GM23338 (cell line): Measurements from ENCODE around the gene WBP1. TPM values are rescaled to one million over a fixed set of nuclear protein-coding genes. Genes with fewer than 3 reads are reported as not detected.

ENCODE experiments used
- ATAC-seq: fragments of 200-7000 bp; cut with Tn5 transposase; 3 replicates; pipeline ENCODE4 v1.9.1; 2020
- DNase-seq: peaks from one replicate; pipeline ENCODE4 v3.0.0-alpha.2; 2015; ENCODE audit warnings: low spot score
- H2AFZ ChIP-seq: fragments of 200-600 bp; sonication (generic); 2 replicates; pipeline ENCODE4 v1.8.0; 2016; ENCODE audit warnings: antibody characterized with exemption, mild to moderate bottlenecking, moderate library complexity
- H3F3A ChIP-seq: fragments of 200-600 bp; sonication (generic); replicated peaks from 2 replicates; pipeline ENCODE4 v1.8.0; 2017; ENCODE audit warnings: antibody characterized with exemption, mixed run types, low read depth
- H3K27ac ChIP-seq: fragments of 200-600 bp; sonication (generic); 2 replicates; pipeline ENCODE4 v1.6.1; 2016; ENCODE audit warnings: low read depth
- H3K27me3 ChIP-seq: fragments of 200-600 bp; sonication (generic); 2 replicates; pipeline ENCODE4 v1.8.0; 2016; ENCODE audit warnings: mild to moderate bottlenecking, mixed run types, moderate library complexity; ENCODE audit not compliant: insufficient read depth
- H3K36me3 ChIP-seq: fragments of 200-600 bp; sonication (generic); 2 replicates; pipeline ENCODE4 v1.8.0; 2016; ENCODE audit warnings: mild to moderate bottlenecking; ENCODE audit not compliant: insufficient read depth
- H3K4me1 ChIP-seq: fragments of 200-600 bp; sonication (generic); 2 replicates; pipeline ENCODE4 v1.8.0; 2016; ENCODE audit warnings: mild to moderate bottlenecking, moderate library complexity; ENCODE audit not compliant: insufficient read depth
- H3K4me2 ChIP-seq: fragments of 200-600 bp; sonication (generic); 2 replicates; pipeline ENCODE4 v1.7.1; 2017; ENCODE audit warnings: mixed run types
- H3K4me3 ChIP-seq: fragments of 200-600 bp; sonication (generic); 2 replicates; pipeline ENCODE4 v1.6.1; 2016; ENCODE audit warnings: mixed run types
- H3K79me2 ChIP-seq: fragments of 200-600 bp; sonication (generic); replicated peaks from 2 replicates; pipeline ENCODE4 v1.8.0; 2017; ENCODE audit warnings: mild to moderate bottlenecking; ENCODE audit not compliant: insufficient read depth
- H3K9me2 ChIP-seq: fragments of 200-600 bp; sonication (generic); 2 replicates; pipeline ENCODE4 v1.8.0; 2017; ENCODE audit not compliant: insufficient read depth
- H4K20me1 ChIP-seq: fragments of 200-600 bp; sonication (generic); replicated peaks from 2 replicates; pipeline ENCODE4 v1.8.0; 2017; ENCODE audit warnings: mild to moderate bottlenecking; ENCODE audit not compliant: insufficient read depth
- H3K27ac Mint-ChIP-seq: 2 replicates; pipeline ENCODE4 v1.8.0; 2020; ENCODE audit warnings: inconsistent platforms, mild to moderate bottlenecking, moderate library complexity, mixed read lengths
- H3K27me3 Mint-ChIP-seq: 3 replicates; pipeline ENCODE4 v1.8.0; 2022; ENCODE audit warnings: low read depth, mild to moderate bottlenecking, moderate library complexity, mixed read lengths, inconsistent platforms; ENCODE audit not compliant: insufficient read depth, poor library complexity
- H3K36me3 Mint-ChIP-seq: 3 replicates; pipeline ENCODE4 v1.8.0; 2021; ENCODE audit warnings: low read depth, mild to moderate bottlenecking, inconsistent platforms, moderate library complexity, mixed read lengths
- H3K4me1 Mint-ChIP-seq: 3 replicates; pipeline ENCODE4 v1.8.0; 2020; ENCODE audit warnings: mild to moderate bottlenecking, inconsistent platforms, mixed read lengths
- H3K4me3 Mint-ChIP-seq: 3 replicates; pipeline ENCODE4 v1.8.0; 2021; ENCODE audit warnings: moderate library complexity, mild to moderate bottlenecking, inconsistent platforms, mixed read lengths
- H3K9me3 Mint-ChIP-seq: 3 replicates; pipeline ENCODE4 v1.8.0; 2020; ENCODE audit warnings: moderate library complexity, mild to moderate bottlenecking, inconsistent platforms, mixed read lengths
- CREB1 ChIP-seq: fragments of 250-450 bp; sonication (Bioruptor Pico); IDR thresholded peaks from 2 replicates; pipeline ENCODE4 v1.5.0; 2020; ENCODE audit warnings: low read depth, mild to moderate bottlenecking, moderate library complexity
- EZH2 ChIP-seq: fragments of 200-600 bp; sonication (generic); IDR thresholded peaks from one replicate; pipeline ENCODE4 v1.8.0; 2017; ENCODE audit warnings: antibody characterized with exemption, mild to moderate bottlenecking, low read depth; ENCODE audit not compliant: unreplicated experiment
- EZH2phosphoT487 ChIP-seq: fragments of 200-600 bp; sonication (generic); IDR thresholded peaks from one replicate; pipeline ENCODE4 v1.8.1; 2018; ENCODE audit warnings: antibody characterized with exemption; ENCODE audit not compliant: unreplicated experiment
- JUNB ChIP-seq: IDR thresholded peaks from one replicate; pipeline ENCODE4 v1.6.1; 2016; ENCODE audit warnings: antibody characterized with exemption; ENCODE audit not compliant: unreplicated experiment
- NANOG ChIP-seq: IDR thresholded peaks from 2 replicates; pipeline ENCODE4 v1.6.1; 2016; ENCODE audit warnings: antibody characterized with exemption, borderline replicate concordance
- ZNF114 ChIP-seq: fragments of 250-450 bp; sonication (Bioruptor Pico); IDR thresholded peaks from 2 replicates; pipeline ENCODE4 v1.5.0; 2020; ENCODE audit warnings: mild to moderate bottlenecking, moderate library complexity
- ZNF331 ChIP-seq: fragments of 250-450 bp; sonication (Bioruptor Pico); IDR thresholded peaks from 2 replicates; pipeline ENCODE4 v1.5.0; 2020; ENCODE audit warnings: low read depth, mild to moderate bottlenecking, moderate library complexity
- polyA plus RNA-seq: library from polyadenylated mRNA; unstranded; fragments of >200 nt; fragmentation: Nextera tagmentation; extraction: Ambion mirVana; gene quantifications from 2 replicates; pipeline ENCODE4 v1.2.1, GENCODE V29; 2016
- total RNA-seq: library from RNA; depleted of rRNA; stranded (reverse); fragments of >200 nt; shearing (Covaris generic); gene quantifications from 2 replicates; pipeline ENCODE4 v1.2.3, GENCODE V29; 2014
- TF ChIP-seq, protein P1 (sequence below): fragments of 250-450 bp; sonication (Bioruptor Pico); IDR thresholded peaks from 2 replicates; pipeline ENCODE4 v1.5.0; 2020; ENCODE audit warnings: mild to moderate bottlenecking, moderate library complexity
- TF ChIP-seq, protein P2 (sequence below): IDR thresholded peaks from one replicate; pipeline ENCODE4 v1.6.1; 2018; ENCODE audit warnings: antibody characterized with exemption; ENCODE audit not compliant: unreplicated experiment

WBP1 gene
- total and polyA plus RNA-seq, 2 experiments from 2014 or later: 53.0 to 64.4 TPM

DNA sequence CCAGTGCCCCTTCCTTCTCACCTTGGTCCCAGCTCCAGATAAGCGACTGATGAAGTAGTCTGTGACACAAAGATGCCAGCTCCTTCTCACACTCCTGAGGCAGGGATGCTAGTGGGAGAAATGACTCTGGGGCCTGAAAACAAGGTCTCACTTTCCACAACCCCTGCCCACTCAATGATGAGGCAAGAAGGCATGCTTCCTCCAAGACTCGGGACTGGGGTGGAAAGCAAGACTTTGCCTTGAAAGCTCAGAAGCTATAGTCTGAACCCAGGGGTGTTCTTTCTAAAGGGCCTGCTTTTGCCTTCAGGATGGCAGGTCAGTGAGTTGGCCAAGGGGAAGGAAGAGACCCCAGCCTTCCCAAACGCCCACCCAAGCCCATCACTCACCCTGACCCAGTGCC, 23.2 kb downstream of the WBP1 start:
- no peaks in the 10 kb centered on the region; the same call in 1 of the 2 replicates for H3K36me3 ChIP-seq
- H3K4me1 Mint-ChIP-seq: peaks cover 6% of the 10 kb centered on the region; the same call in 2 of the 3 replicates
- peaks cover 5% of the 10 kb centered on the region; the same call in 1 of the 2 replicates for H3K4me1 ChIP-seq
- peaks cover 20% of the 10 kb centered on the region for H3K36me3 Mint-ChIP-seq
- no peak overlapping the region for H2AFZ ChIP-seq
- H3K27me3 ChIP-seq: no peaks in the 10 kb centered on the region
- H3K9me2 ChIP-seq: no peaks in the 10 kb centered on the region
- H3K27ac ChIP-seq: no peak overlapping the region
- H3K79me2 ChIP-seq: peaks cover 14% of the 10 kb centered on the region
- no peaks in the 10 kb centered on the region for H3K9me3 Mint-ChIP-seq
- H3F3A ChIP-seq: no peaks in the 10 kb centered on the region
- peak overlapping the region; percentile 68 for H3K4me3 ChIP-seq
- H3K27me3 Mint-ChIP-seq: peaks cover 11% of the 10 kb centered on the region
- no peak overlapping the region for H3K27ac Mint-ChIP-seq
- peak overlapping the region; percentile 95 for H3K4me2 ChIP-seq
- peaks cover 13% of the 10 kb centered on the region; the same call in 1 of the 2 replicates for H4K20me1 ChIP-seq
- no peak for TF ChIP-seq ZNF331 (CRISPR knock-in tag)
- no peak for TF ChIP-seq NANOG
- TF ChIP-seq, protein P1, sequence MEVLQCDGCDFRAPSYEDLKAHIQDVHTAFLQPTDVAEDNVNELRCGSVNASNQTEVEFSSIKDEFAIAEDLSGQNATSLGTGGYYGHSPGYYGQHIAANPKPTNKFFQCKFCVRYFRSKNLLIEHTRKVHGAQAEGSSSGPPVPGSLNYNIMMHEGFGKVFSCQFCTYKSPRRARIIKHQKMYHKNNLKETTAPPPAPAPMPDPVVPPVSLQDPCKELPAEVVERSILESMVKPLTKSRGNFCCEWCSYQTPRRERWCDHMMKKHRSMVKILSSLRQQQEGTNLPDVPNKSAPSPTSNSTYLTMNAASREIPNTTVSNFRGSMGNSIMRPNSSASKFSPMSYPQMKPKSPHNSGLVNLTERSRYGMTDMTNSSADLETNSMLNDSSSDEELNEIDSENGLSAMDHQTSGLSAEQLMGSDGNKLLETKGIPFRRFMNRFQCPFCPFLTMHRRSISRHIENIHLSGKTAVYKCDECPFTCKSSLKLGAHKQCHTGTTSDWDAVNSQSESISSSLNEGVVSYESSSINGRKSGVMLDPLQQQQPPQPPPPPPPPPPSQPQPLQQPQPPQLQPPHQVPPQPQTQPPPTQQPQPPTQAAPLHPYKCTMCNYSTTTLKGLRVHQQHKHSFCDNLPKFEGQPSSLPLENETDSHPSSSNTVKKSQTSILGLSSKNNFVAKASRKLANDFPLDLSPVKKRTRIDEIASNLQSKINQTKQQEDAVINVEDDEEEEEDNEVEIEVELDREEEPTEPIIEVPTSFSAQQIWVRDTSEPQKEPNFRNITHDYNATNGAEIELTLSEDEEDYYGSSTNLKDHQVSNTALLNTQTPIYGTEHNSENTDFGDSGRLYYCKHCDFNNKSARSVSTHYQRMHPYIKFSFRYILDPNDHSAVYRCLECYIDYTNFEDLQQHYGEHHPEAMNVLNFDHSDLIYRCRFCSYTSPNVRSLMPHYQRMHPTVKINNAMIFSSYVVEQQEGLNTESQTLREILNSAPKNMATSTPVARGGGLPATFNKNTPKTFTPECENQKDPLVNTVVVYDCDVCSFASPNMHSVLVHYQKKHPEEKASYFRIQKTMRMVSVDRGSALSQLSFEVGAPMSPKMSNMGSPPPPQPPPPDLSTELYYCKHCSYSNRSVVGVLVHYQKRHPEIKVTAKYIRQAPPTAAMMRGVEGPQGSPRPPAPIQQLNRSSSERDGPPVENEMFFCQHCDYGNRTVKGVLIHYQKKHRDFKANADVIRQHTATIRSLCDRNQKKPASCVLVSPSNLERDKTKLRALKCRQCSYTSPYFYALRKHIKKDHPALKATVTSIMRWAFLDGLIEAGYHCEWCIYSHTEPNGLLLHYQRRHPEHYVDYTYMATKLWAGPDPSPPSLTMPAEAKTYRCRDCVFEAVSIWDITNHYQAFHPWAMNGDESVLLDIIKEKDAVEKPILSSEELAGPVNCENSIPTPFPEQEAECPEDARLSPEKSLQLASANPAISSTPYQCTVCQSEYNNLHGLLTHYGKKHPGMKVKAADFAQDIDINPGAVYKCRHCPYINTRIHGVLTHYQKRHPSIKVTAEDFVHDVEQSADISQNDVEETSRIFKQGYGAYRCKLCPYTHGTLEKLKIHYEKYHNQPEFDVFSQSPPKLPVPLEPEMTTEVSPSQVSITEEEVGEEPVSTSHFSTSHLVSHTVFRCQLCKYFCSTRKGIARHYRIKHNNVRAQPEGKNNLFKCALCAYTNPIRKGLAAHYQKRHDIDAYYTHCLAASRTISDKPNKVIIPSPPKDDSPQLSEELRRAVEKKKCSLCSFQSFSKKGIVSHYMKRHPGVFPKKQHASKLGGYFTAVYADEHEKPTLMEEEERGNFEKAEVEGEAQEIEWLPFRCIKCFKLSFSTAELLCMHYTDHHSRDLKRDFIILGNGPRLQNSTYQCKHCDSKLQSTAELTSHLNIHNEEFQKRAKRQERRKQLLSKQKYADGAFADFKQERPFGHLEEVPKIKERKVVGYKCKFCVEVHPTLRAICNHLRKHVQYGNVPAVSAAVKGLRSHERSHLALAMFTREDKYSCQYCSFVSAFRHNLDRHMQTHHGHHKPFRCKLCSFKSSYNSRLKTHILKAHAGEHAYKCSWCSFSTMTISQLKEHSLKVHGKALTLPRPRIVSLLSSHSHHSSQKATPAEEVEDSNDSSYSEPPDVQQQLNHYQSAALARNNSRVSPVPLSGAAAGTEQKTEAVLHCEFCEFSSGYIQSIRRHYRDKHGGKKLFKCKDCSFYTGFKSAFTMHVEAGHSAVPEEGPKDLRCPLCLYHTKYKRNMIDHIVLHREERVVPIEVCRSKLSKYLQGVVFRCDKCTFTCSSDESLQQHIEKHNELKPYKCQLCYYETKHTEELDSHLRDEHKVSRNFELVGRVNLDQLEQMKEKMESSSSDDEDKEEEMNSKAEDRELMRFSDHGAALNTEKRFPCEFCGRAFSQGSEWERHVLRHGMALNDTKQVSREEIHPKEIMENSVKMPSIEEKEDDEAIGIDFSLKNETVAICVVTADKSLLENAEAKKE (CRISPR knock-in tag): no peak
- TF ChIP-seq, protein P2, sequence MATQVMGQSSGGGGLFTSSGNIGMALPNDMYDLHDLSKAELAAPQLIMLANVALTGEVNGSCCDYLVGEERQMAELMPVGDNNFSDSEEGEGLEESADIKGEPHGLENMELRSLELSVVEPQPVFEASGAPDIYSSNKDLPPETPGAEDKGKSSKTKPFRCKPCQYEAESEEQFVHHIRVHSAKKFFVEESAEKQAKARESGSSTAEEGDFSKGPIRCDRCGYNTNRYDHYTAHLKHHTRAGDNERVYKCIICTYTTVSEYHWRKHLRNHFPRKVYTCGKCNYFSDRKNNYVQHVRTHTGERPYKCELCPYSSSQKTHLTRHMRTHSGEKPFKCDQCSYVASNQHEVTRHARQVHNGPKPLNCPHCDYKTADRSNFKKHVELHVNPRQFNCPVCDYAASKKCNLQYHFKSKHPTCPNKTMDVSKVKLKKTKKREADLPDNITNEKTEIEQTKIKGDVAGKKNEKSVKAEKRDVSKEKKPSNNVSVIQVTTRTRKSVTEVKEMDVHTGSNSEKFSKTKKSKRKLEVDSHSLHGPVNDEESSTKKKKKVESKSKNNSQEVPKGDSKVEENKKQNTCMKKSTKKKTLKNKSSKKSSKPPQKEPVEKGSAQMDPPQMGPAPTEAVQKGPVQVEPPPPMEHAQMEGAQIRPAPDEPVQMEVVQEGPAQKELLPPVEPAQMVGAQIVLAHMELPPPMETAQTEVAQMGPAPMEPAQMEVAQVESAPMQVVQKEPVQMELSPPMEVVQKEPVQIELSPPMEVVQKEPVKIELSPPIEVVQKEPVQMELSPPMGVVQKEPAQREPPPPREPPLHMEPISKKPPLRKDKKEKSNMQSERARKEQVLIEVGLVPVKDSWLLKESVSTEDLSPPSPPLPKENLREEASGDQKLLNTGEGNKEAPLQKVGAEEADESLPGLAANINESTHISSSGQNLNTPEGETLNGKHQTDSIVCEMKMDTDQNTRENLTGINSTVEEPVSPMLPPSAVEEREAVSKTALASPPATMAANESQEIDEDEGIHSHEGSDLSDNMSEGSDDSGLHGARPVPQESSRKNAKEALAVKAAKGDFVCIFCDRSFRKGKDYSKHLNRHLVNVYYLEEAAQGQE: no peak
- no peak for TF ChIP-seq JUNB
- no peak for TF ChIP-seq ZNF114 (CRISPR knock-in tag)
- no peak for TF ChIP-seq EZH2
- TF ChIP-seq CREB1: no peak
- TF ChIP-seq EZH2phosphoT487: no peak
- ATAC-seq (no peak), DNase-seq (no peak)
- peak overlapping the region; percentile 99 for H3K4me3 Mint-ChIP-seq
